Smooth muscle cell (in vitro differentiated cells): Measurements from ENCODE around the gene HACD4. TPM values are rescaled to one million over a fixed set of nuclear protein-coding genes. Genes with fewer than 3 reads are reported as not detected.

Experiments
- DNase-seq: peaks from one replicate; lab custom pipeline; 2025; ENCODE audit not compliant: unreplicated experiment; lab: John Stamatoyannopoulos, UW
- H2AFZ ChIP-seq: fragments of 200-600 bp; sonication (generic); 2 replicates; pipeline ENCODE4 v1.6.0; 2016; ENCODE audit warnings: antibody characterized with exemption, low read depth, mild to moderate bottlenecking
- H3F3A ChIP-seq: fragments of 200-600 bp; sonication (generic); 2 replicates; pipeline ENCODE4 v1.6.0; 2017; ENCODE audit warnings: antibody characterized with exemption, low read depth
- H3K27ac ChIP-seq: fragments of 200-600 bp; sonication (generic); 2 replicates; pipeline ENCODE4 v1.5.1; 2016; ENCODE audit warnings: low read depth, mild to moderate bottlenecking
- H3K27me3 ChIP-seq: fragments of 200-600 bp; sonication (generic); 2 replicates; pipeline ENCODE4 v1.6.1; 2016; ENCODE audit warnings: low read depth, mild to moderate bottlenecking
- H3K36me3 ChIP-seq: fragments of 200-600 bp; sonication (generic); 2 replicates; pipeline ENCODE4 v1.5.1; 2016; ENCODE audit warnings: low read depth
- H3K4me1 ChIP-seq: fragments of 200-600 bp; sonication (generic); 2 replicates; pipeline ENCODE4 v1.5.1; 2016; ENCODE audit warnings: low read depth
- H3K4me2 ChIP-seq: fragments of 200-600 bp; sonication (generic); 2 replicates; pipeline ENCODE4 v1.6.0; 2016; ENCODE audit warnings: mild to moderate bottlenecking
- H3K4me3 ChIP-seq: fragments of 200-600 bp; sonication (generic); 2 replicates; pipeline ENCODE4 v1.5.1; 2016; ENCODE audit warnings: mild to moderate bottlenecking
- H3K79me2 ChIP-seq: fragments of 200-600 bp; sonication (generic); 2 replicates; pipeline ENCODE4 v1.6.0; 2016; ENCODE audit warnings: low read depth, mild to moderate bottlenecking
- H3K9ac ChIP-seq: fragments of 200-600 bp; sonication (generic); 2 replicates; pipeline ENCODE4 v1.6.0; 2016; ENCODE audit warnings: low read depth
- H3K9me3 ChIP-seq: fragments of 200-600 bp; sonication (generic); replicated peaks from 2 replicates; pipeline ENCODE4 v1.5.1; 2016; ENCODE audit warnings: low read depth
- H4K20me1 ChIP-seq: fragments of 200-600 bp; sonication (generic); 2 replicates; pipeline ENCODE4 v1.6.0; 2016; ENCODE audit warnings: low read depth
- WGBS: methylation state at CpG from one replicate; pipeline ENCODE4 v1.1.7; 2016; ENCODE audit warnings: low lambda C conversion rate; 5-methylcytosine and 5-hydroxymethylcytosine counted together
- polyA plus RNA-seq: library from polyadenylated mRNA; unstranded; fragments of >200 nt; fragmentation: Nextera tagmentation; extraction: Ambion mirVana; gene quantifications from 2 replicates; pipeline ENCODE4 v1.2.1, GENCODE V29; 2016
- total RNA-seq: library from RNA; depleted of rRNA; stranded (reverse); fragments of >200 nt; gene quantifications from 2 replicates; pipeline ENCODE4 v1.2.3, GENCODE V29; 2014
- TF ChIP-seq, protein P1 (sequence below): fragments of 200-600 bp; sonication (generic); IDR thresholded peaks from 2 replicates; pipeline ENCODE4 v1.5.1; 2017; ENCODE audit warnings: borderline replicate concordance, mild to moderate bottlenecking, antibody characterized with exemption; ENCODE audit not compliant: insufficient read depth, poor library complexity, severe bottlenecking

HACD4 gene
- total and polyA plus RNA-seq, 2 experiments from 2014 or later, result 2.6 to 6.2 TPM

DNA sequence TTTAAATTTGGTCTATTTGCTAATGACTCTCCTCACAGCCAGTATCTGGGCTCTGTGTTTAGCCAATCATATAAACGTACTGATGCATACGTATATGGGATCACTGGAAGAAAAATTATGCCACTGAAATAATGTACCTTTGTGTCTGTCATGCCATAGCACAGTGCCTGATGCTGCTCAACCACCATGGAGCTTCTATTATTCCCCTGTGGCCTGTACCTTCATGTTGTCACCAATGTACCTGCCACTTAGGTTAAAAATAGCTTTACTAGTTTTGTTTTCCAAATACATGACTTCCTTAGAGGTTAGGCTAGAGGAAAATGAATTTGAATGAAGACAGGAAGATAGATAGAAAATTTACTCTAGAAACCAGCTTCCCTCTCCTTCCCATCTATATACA, 34.6 kb downstream of the HACD4 start:
- H3K4me3 ChIP-seq, result no peak overlapping the region
- H3K9me3 ChIP-seq, result no peaks in the 10 kb centered on the region
- no peak for DNase-seq
- H3K9ac ChIP-seq, result no peak overlapping the region
- H3K27me3 ChIP-seq, result no peaks in the 10 kb centered on the region
- TF ChIP-seq, protein P1, sequence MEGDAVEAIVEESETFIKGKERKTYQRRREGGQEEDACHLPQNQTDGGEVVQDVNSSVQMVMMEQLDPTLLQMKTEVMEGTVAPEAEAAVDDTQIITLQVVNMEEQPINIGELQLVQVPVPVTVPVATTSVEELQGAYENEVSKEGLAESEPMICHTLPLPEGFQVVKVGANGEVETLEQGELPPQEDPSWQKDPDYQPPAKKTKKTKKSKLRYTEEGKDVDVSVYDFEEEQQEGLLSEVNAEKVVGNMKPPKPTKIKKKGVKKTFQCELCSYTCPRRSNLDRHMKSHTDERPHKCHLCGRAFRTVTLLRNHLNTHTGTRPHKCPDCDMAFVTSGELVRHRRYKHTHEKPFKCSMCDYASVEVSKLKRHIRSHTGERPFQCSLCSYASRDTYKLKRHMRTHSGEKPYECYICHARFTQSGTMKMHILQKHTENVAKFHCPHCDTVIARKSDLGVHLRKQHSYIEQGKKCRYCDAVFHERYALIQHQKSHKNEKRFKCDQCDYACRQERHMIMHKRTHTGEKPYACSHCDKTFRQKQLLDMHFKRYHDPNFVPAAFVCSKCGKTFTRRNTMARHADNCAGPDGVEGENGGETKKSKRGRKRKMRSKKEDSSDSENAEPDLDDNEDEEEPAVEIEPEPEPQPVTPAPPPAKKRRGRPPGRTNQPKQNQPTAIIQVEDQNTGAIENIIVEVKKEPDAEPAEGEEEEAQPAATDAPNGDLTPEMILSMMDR, result no peak
- H3F3A ChIP-seq, result no peaks in the 10 kb centered on the region
- 98% methylated on average over 2 of the region's 2 CpGs for WGBS
- no peaks in the 10 kb centered on the region for H3K79me2 ChIP-seq
- H3K27ac ChIP-seq, result no peak overlapping the region
- H2AFZ ChIP-seq, result no peak overlapping the region
- H4K20me1 ChIP-seq, result no peaks in the 10 kb centered on the region
- H3K36me3 ChIP-seq, result peaks cover 21% of the 10 kb centered on the region
- H3K4me1 ChIP-seq, result no peaks in the 10 kb centered on the region
- no peak overlapping the region for H3K4me2 ChIP-seq

DNA sequence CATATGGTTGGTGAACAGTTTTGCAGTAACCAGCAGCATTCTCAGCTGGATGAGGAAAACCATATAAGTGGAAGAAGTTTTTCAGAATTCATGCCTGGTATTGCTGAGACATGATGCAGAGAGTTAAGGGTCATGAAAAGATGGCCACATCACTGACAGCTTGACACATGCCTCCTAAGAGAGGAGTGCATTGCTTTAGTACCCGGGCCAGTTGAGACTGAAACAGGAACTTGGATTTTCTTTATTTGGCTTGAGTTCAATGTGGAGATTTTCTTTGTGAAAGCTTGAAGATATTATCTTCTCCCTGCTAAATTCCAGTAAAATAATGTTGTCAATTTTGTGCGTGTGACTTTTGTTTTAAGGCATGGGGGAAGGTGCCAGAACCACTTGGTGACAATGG, 35.8 kb downstream of the HACD4 start:
- H3K36me3 ChIP-seq, result peaks cover 15% of the 10 kb centered on the region
- no peak overlapping the region for H2AFZ ChIP-seq
- H3K4me3 ChIP-seq, result no peak overlapping the region
- H3K27me3 ChIP-seq, result no peaks in the 10 kb centered on the region
- H4K20me1 ChIP-seq, result no peaks in the 10 kb centered on the region
- DNase-seq, result no peak
- WGBS, result 92% methylated on average over 2 of the region's 2 CpGs
- no peak overlapping the region for H3K27ac ChIP-seq
- no peaks in the 10 kb centered on the region for H3K79me2 ChIP-seq
- TF ChIP-seq, protein P1, result no peak
- no peaks in the 10 kb centered on the region for H3F3A ChIP-seq
- H3K9ac ChIP-seq, result no peak overlapping the region
- H3K4me2 ChIP-seq, result no peak overlapping the region
- H3K4me1 ChIP-seq, result no peaks in the 10 kb centered on the region
- no peaks in the 10 kb centered on the region for H3K9me3 ChIP-seq

DNA sequence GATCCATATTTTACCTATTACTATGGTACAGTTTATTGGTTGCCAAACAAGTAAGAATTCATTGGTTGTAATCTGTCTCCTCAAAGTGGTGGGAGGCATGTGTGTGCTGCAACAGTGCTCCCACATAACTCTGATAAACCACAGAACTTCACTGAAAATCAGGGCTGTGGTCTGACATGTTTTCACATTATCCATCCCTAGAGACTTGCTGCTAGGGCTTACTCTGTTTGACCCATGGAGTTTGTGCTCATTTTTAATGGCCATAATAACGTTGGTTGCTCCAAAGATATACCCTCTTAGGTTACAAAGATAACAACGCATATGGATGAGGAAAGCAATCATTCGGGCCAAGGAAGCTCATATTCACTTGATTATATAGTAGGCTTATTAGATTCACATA, 37.0 kb downstream of the HACD4 start:
- no peak for DNase-seq
- H3K36me3 ChIP-seq, result peaks cover 11% of the 10 kb centered on the region
- 87% methylated on average over 3 of the region's 3 CpGs for WGBS

DNA sequence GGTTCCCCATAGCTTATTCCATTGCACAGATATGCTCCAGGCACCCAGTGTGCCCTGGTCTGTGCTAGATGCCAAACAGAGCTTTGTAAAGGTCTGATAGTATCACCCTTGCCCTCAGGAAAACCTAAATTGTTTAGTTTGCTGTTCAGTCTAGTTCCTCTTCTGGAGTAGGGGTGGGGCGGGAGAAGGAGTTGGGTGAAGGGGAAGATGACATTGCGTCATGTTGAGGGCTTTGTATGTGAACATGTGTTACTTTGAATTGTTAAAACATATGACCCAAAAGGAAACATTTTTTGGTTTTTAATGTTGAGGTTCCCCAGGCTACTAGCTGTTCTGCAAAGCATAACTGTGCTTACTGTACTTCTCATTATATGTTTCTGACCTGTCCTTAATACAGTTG, 40.6 kb downstream of the HACD4 start:
- no peak overlapping the region for H3K27ac ChIP-seq
- WGBS, result 92% methylated on average over 2 of the region's 2 CpGs
- DNase-seq, result no peak
- H3F3A ChIP-seq, result no peaks in the 10 kb centered on the region
- no peaks in the 10 kb centered on the region for H3K79me2 ChIP-seq
- TF ChIP-seq, protein P1, result no peak
- H3K9ac ChIP-seq, result no peak overlapping the region
- no peak overlapping the region for H3K4me3 ChIP-seq
- H3K4me2 ChIP-seq, result no peak overlapping the region
- no peaks in the 10 kb centered on the region for H3K4me1 ChIP-seq
- no peaks in the 10 kb centered on the region for H3K27me3 ChIP-seq
- no peaks in the 10 kb centered on the region for H4K20me1 ChIP-seq
- no peaks in the 10 kb centered on the region for H3K9me3 ChIP-seq
- H2AFZ ChIP-seq, result no peak overlapping the region
- peaks cover 4% of the 10 kb centered on the region for H3K36me3 ChIP-seq

More for the DNA sequence above, 37.0 kb downstream of the HACD4 start:
- Histone ChIP-seq H3K4me1 (no peaks in the 10 kb centered on the region), H3K27ac (no peak overlapping the region), H3K4me3 (no peak overlapping the region), H3K9ac (no peak overlapping the region), H4K20me1 (no peaks in the 10 kb centered on the region), H3K79me2 (no peaks in the 10 kb centered on the region), H3K27me3 (no peaks in the 10 kb centered on the region), H3K4me2 (no peak overlapping the region), H2AFZ (no peak overlapping the region), H3F3A (no peaks in the 10 kb centered on the region), H3K9me3 (no peaks in the 10 kb centered on the region)
- TF ChIP-seq, protein P1, result no peak
